Esophagus (tissue), 2 donors: ENCODE data around the gene MYO7B. TPM values are rescaled to one million over a fixed set of nuclear protein-coding genes. Genes with fewer than 3 reads are reported as not detected.
A peak's percentile ranks its signal among the peaks of the same experiment; 100 is the strongest.

Experiments
- H3K27ac ChIP-seq, 2 donors: one replicate each; pipeline ENCODE4 v1.5.1; 2013; ENCODE audit warnings: low read depth in 2 of 2, mild to moderate bottlenecking in 2 of 2, inconsistent platforms in 1 of 2, low read length in 1 of 2, moderate library complexity in 1 of 2
- H3K27me3 ChIP-seq, 2 donors: one replicate each; pipeline ENCODE4 v1.6.1; 2013; ENCODE audit warnings: low read length in 2 of 2, control low read depth in 1 of 2, mild to moderate bottlenecking in 1 of 2; ENCODE audit not compliant: insufficient read depth in 2 of 2, control insufficient read depth in 1 of 2
- H3K36me3 ChIP-seq, 2 donors: one replicate each; pipeline ENCODE4 v1.6.1; 2013; ENCODE audit warnings: low read length in 1 of 2; ENCODE audit not compliant: control insufficient read depth in 2 of 2, insufficient read depth in 2 of 2
- H3K4me1 ChIP-seq, 2 donors: one replicate each; pipeline ENCODE4 v1.6.1; 2013; ENCODE audit warnings: low read length in 1 of 2; ENCODE audit not compliant: control insufficient read depth in 2 of 2, insufficient read depth in 2 of 2
- H3K4me3 ChIP-seq, 2 donors: one replicate each; pipeline ENCODE4 v1.5.1; 2013; ENCODE audit warnings: low read length in 2 of 2, mild to moderate bottlenecking in 2 of 2, low read depth in 1 of 2, moderate library complexity in 1 of 2
- H3K9me3 ChIP-seq, 2 donors: one replicate each; pipeline ENCODE4 v1.6.1; 2013; ENCODE audit warnings: mild to moderate bottlenecking in 2 of 2, low read depth in 1 of 2, low read length in 1 of 2, moderate library complexity in 1 of 2; ENCODE audit not compliant: control insufficient read depth in 2 of 2, insufficient read depth in 1 of 2
- WGBS, 2 donors: extraction: QIAGEN DNeasy Blood & Tissue Kit; methylation state at CpG; one replicate each; pipeline ENCODE4 v1.1.7; 2013; 5-methylcytosine and 5-hydroxymethylcytosine counted together
- polyA plus RNA-seq, 2 donors: library from polyadenylated mRNA; stranded (reverse); fragments of 200-250 nt; gene quantifications; one replicate each; pipeline ENCODE4 v1.2.3, GENCODE V29; 2013
- donor health status: healthy with polysubstance abuse.
- donor health status: Bipolar disorder and iron deficiency.

MYO7B gene
- polyA plus RNA-seq, 2 donors, result 0.09 to 0.20 TPM

GRCh38 chr2:127637725-127638252 lies 102.3 kb downstream of the MYO7B start:
- 36 to 49% methylated on average over 8 of the region's 8 CpGs for WGBS, 2 donors
- Histone ChIP-seq H3K27me3 (no peaks in the 10 kb centered on the region), H3K9me3 (no peaks in the 10 kb centered on the region), H3K36me3 (no peaks in the 10 kb centered on the region), H3K4me1 (peaks cover 15 to 16% of the 10 kb centered on the region in 2 donors), H3K27ac (peak overlapping the region; percentile 63 to 64), H3K4me3 (no peak overlapping the region)

- H3K36me3 ChIP-seq, result no peaks in the 10 kb centered on the region
- H3K4me3 ChIP-seq, result no peak overlapping the region
- peak overlapping the region; percentile 12 to 63 for H3K27ac ChIP-seq
- no peaks in the 10 kb centered on the region for H3K9me3 ChIP-seq
- H3K27me3 ChIP-seq, result no peaks in the 10 kb centered on the region
- peaks cover 15 to 16% of the 10 kb centered on the region in 2 donors for H3K4me1 ChIP-seq
- 60 to 65% methylated on average over 23 of the region's 23 CpGs for WGBS, 2 donors
Observed at GRCh38 chr2:127638361-127639110, 103.1 kb downstream of the MYO7B start.

- WGBS, 2 donors, result 88 to 89% methylated on average over 13 of the region's 13 CpGs
- H3K4me3 ChIP-seq, result no peak overlapping the region
- H3K36me3 ChIP-seq, result no peaks in the 10 kb centered on the region
- no peaks in the 10 kb centered on the region for H3K9me3 ChIP-seq
- peaks cover 12 to 16% of the 10 kb centered on the region in 2 donors for H3K4me1 ChIP-seq
- peak overlapping the region in 1 of 2 donors; percentile 29 for H3K27ac ChIP-seq
- H3K27me3 ChIP-seq, result no peaks in the 10 kb centered on the region
Observed at GRCh38 chr2:127639111-127639474, 103.6 kb downstream of the MYO7B start.

- Histone ChIP-seq H3K27ac (no peak overlapping the region), H3K4me3 (no peak overlapping the region), H3K4me1 (peaks cover 11 to 16% of the 10 kb centered on the region in 2 donors), H3K9me3 (no peaks in the 10 kb centered on the region), H3K36me3 (no peaks in the 10 kb centered on the region), H3K27me3 (no peaks in the 10 kb centered on the region)
- WGBS, 2 donors, result 73 to 79% methylated on average over 25 of the region's 25 CpGs
Observed at GRCh38 chr2:127640082-127641072, 104.9 kb downstream of the MYO7B start.

- no peak overlapping the region for H3K4me3 ChIP-seq
- 83 to 88% methylated on average over 6 of the region's 6 CpGs for WGBS, 2 donors
Observed at GRCh38 chr2:127641133-127641532, 105.7 kb downstream of the MYO7B start.

GRCh38 chr2:127641846-127642507 lies 106.5 kb downstream of the MYO7B start:
- 66 to 67% methylated on average over 24 to 25 of the region's 25 CpGs for WGBS, 2 donors
- Histone ChIP-seq H3K4me3 (no peak overlapping the region), H3K27me3 (no peaks in the 10 kb centered on the region), H3K36me3 (no peaks in the 10 kb centered on the region), H3K27ac (no peak overlapping the region), H3K4me1 (peaks cover 11 to 19% of the 10 kb centered on the region in 2 donors), H3K9me3 (no peaks in the 10 kb centered on the region)

More at GRCh38 chr2:127641133-127641532, 105.7 kb downstream of the MYO7B start:
- Histone ChIP-seq H3K9me3 (no peaks in the 10 kb centered on the region), H3K27me3 (no peaks in the 10 kb centered on the region), H3K27ac (no peak overlapping the region), H3K4me1 (peaks cover 11 to 16% of the 10 kb centered on the region in 2 donors), H3K36me3 (no peaks in the 10 kb centered on the region)

GRCh38 chr2:127642706-127643438 lies 107.4 kb downstream of the MYO7B start:
- Histone ChIP-seq H3K4me1 (peaks cover 7 to 23% of the 10 kb centered on the region in 2 donors), H3K27ac (no peak overlapping the region), H3K27me3 (no peaks in the 10 kb centered on the region), H3K9me3 (no peaks in the 10 kb centered on the region), H3K4me3 (no peak overlapping the region), H3K36me3 (no peaks in the 10 kb centered on the region)
- 79 to 81% methylated on average over 17 of the region's 17 CpGs for WGBS, 2 donors

GRCh38 chr2:127643439-127644065 lies 108.1 kb downstream of the MYO7B start:
- 88 to 91% methylated on average over 15 of the region's 15 CpGs for WGBS, 2 donors
- peaks cover 2 to 24% of the 10 kb centered on the region in 2 donors for H3K4me1 ChIP-seq
- H3K4me3 ChIP-seq, result no peak overlapping the region
- H3K27me3 ChIP-seq, result no peaks in the 10 kb centered on the region
- no peak overlapping the region for H3K27ac ChIP-seq
- no peaks in the 10 kb centered on the region for H3K36me3 ChIP-seq
- H3K9me3 ChIP-seq, result no peaks in the 10 kb centered on the region
